ENCODE data around the gene MPPED1. TPM values are rescaled to one million over a fixed set of nuclear protein-coding genes. Genes with fewer than 3 reads are reported as not detected.

The MPPED1 gene
- total RNA-seq, 4 donors from 2014 or later = 0.23 to 0.99 (median 0.80) TPM; not detected in 1

GRCh38 chr22:43509337-43509736, 97.5 kb downstream of the MPPED1 start:
- H3K9me3 ChIP-seq = no peaks in the 10 kb centered on the region
- TF ChIP-seq, protein P1, sequence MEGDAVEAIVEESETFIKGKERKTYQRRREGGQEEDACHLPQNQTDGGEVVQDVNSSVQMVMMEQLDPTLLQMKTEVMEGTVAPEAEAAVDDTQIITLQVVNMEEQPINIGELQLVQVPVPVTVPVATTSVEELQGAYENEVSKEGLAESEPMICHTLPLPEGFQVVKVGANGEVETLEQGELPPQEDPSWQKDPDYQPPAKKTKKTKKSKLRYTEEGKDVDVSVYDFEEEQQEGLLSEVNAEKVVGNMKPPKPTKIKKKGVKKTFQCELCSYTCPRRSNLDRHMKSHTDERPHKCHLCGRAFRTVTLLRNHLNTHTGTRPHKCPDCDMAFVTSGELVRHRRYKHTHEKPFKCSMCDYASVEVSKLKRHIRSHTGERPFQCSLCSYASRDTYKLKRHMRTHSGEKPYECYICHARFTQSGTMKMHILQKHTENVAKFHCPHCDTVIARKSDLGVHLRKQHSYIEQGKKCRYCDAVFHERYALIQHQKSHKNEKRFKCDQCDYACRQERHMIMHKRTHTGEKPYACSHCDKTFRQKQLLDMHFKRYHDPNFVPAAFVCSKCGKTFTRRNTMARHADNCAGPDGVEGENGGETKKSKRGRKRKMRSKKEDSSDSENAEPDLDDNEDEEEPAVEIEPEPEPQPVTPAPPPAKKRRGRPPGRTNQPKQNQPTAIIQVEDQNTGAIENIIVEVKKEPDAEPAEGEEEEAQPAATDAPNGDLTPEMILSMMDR (IDR thresholded peaks at IDR 0.05) = no peak
- TF ChIP-seq POLR2A (IDR thresholded peaks at IDR 0.05) (no peak), EP300 (IDR thresholded peaks at IDR 0.05) (no peak), POLR2AphosphoS5 (IDR thresholded peaks at IDR 0.05) (no peak)
- WGBS = 88% methylated on average over 2 of the region's 2 CpGs

GRCh38 chr22:43510281-43511070, 98.7 kb downstream of the MPPED1 start:
- Histone ChIP-seq H3K9me3 (no peaks in the 10 kb centered on the region), H3K27me3 (peaks cover 4% of the 10 kb centered on the region), H3K27ac (no peak overlapping the region), H3K4me1 (no peaks in the 10 kb centered on the region), H3K36me3 (no peaks in the 10 kb centered on the region), H3K4me3 (no peak overlapping the region)
- WGBS = 81% methylated on average over 6 of the region's 9 CpGs
- no peak for DNase-seq (ENCODE audit: low spot score in 2 of 2)
- TF ChIP-seq POLR2A (IDR thresholded peaks at IDR 0.05) = no peak
- no peak for TF ChIP-seq POLR2AphosphoS5 (IDR thresholded peaks at IDR 0.05)
- TF ChIP-seq EP300 (IDR thresholded peaks at IDR 0.05) = no peak
- TF ChIP-seq, protein P1 (IDR thresholded peaks at IDR 0.05) = no peak

More at GRCh38 chr22:43509337-43509736, 97.5 kb downstream of the MPPED1 start:
- Histone ChIP-seq H3K4me1 (no peaks in the 10 kb centered on the region), H3K27ac (no peak overlapping the region), H3K36me3 (no peaks in the 10 kb centered on the region), H3K27me3 (no peaks in the 10 kb centered on the region), H3K4me3 (no peak overlapping the region)
- no peak for DNase-seq (ENCODE audit: low spot score in 2 of 2)

DNA sequence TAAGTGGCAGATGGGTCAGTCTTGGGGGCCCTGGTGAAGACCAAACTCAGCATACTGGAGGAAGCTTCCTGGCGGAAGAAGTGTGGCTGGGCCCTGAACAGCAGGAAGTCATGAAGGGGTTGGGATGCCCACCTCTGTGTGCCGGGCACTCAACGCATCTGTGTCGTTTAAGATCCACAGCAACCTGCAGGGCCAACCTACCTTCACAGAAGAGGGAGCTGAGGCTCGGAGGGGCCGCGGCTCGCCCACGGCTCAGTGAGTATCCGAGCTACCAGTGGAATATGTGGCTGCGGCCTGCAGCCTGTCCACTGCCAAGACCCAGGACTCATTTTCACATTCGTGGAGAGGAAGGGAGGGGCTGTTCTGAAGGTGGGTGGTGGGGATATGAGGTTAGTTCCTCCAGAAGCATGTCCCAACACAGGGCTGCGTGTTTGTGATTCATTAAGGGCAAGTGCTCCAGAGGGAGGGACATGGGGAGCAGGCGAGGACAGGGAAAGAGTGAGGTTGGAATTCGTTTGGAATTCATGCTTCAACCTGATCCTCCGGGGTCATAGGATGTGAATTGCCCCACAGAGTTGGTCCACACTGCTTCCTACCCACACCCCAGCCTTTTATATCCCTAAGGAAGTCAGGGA, 99.6 kb downstream of the MPPED1 start:
- TF ChIP-seq POLR2A (IDR thresholded peaks at IDR 0.05) (no peak), EP300 (IDR thresholded peaks at IDR 0.05) (no peak), POLR2AphosphoS5 (IDR thresholded peaks at IDR 0.05) (no peak)
- TF ChIP-seq, protein P1 (IDR thresholded peaks at IDR 0.05) = no peak
- no peaks in the 10 kb centered on the region for H3K4me1 ChIP-seq
- WGBS = 64% methylated on average over 16 of the region's 16 CpGs

DNA sequence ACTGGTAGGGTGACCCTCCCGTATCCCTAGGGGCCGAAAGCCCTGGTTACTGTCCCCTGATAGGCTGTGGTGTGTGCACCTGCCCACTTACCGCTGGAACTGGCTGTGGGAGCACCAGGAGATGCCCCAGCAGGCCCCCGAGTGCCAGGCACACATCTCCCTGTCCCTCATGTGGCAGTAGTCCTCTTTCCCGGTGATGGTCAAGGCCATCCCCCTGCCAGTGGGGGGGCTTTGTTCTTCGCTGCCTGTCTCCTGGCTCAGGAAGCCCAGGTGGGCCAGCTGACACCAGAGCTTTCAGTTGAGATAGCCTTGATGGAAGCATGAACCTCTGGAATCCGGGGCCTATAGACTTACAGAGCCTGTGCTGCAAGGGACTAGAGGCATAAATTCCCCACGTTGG, 100.5 kb downstream of the MPPED1 start:
- TF ChIP-seq, protein P1 (IDR thresholded peaks at IDR 0.05) = no peak
- TF ChIP-seq POLR2A (IDR thresholded peaks at IDR 0.05) (no peak), POLR2AphosphoS5 (IDR thresholded peaks at IDR 0.05) (no peak), EP300 (IDR thresholded peaks at IDR 0.05) (no peak)
- no peak overlapping the region for H3K4me3 ChIP-seq
- no peaks in the 10 kb centered on the region for H3K9me3 ChIP-seq
- no peak overlapping the region for H3K27ac ChIP-seq
- WGBS = 89% methylated on average over 5 of the region's 8 CpGs
- peaks cover 6% of the 10 kb centered on the region for H3K27me3 ChIP-seq
- no peaks in the 10 kb centered on the region for H3K36me3 ChIP-seq
- no peak for DNase-seq (ENCODE audit: low spot score in 2 of 2)
- H3K4me1 ChIP-seq = no peaks in the 10 kb centered on the region

More for the DNA sequence above, 99.6 kb downstream of the MPPED1 start:
- no peak overlapping the region for H3K27ac ChIP-seq
- no peaks in the 10 kb centered on the region for H3K9me3 ChIP-seq
- H3K36me3 ChIP-seq = no peaks in the 10 kb centered on the region
- H3K4me3 ChIP-seq = no peak overlapping the region
- H3K27me3 ChIP-seq = peaks cover 6% of the 10 kb centered on the region
- no peak for DNase-seq (ENCODE audit: low spot score in 2 of 2)

- no peaks in the 10 kb centered on the region for H3K9me3 ChIP-seq
- peaks cover 6% of the 10 kb centered on the region for H3K27me3 ChIP-seq
- no peaks in the 10 kb centered on the region for H3K36me3 ChIP-seq
- no peak overlapping the region for H3K27ac ChIP-seq
- TF ChIP-seq EP300 (IDR thresholded peaks at IDR 0.05) = no peak
- 84% methylated on average over 24 of the region's 31 CpGs for WGBS
- H3K4me3 ChIP-seq = no peak overlapping the region
- no peak for DNase-seq (ENCODE audit: low spot score in 2 of 2)
- no peaks in the 10 kb centered on the region for H3K4me1 ChIP-seq
Measured at GRCh38 chr22:43514476-43515157, 102.8 kb downstream of the MPPED1 start.

Data from suprapubic skin (tissue), 4 donors.